WI38 (cell line): ENCODE results near the gene MYRF.
A peak's percentile ranks its signal among the peaks of the same experiment; 100 is the strongest.

Experiments
- H3K4me3 ChIP-seq: 2 replicates; pipeline ENCODE4 v1.5.1; 2011; ENCODE audit warnings: low read depth, mild to moderate bottlenecking, control low read depth, low read length
- TF ChIP-seq, protein P1 (sequence below): IDR thresholded peaks from 2 replicates; pipeline ENCODE4 v1.5.1; 2012; ENCODE audit warnings: low read depth, mild to moderate bottlenecking, control low read depth, low read length

The MYRF gene

DNA sequence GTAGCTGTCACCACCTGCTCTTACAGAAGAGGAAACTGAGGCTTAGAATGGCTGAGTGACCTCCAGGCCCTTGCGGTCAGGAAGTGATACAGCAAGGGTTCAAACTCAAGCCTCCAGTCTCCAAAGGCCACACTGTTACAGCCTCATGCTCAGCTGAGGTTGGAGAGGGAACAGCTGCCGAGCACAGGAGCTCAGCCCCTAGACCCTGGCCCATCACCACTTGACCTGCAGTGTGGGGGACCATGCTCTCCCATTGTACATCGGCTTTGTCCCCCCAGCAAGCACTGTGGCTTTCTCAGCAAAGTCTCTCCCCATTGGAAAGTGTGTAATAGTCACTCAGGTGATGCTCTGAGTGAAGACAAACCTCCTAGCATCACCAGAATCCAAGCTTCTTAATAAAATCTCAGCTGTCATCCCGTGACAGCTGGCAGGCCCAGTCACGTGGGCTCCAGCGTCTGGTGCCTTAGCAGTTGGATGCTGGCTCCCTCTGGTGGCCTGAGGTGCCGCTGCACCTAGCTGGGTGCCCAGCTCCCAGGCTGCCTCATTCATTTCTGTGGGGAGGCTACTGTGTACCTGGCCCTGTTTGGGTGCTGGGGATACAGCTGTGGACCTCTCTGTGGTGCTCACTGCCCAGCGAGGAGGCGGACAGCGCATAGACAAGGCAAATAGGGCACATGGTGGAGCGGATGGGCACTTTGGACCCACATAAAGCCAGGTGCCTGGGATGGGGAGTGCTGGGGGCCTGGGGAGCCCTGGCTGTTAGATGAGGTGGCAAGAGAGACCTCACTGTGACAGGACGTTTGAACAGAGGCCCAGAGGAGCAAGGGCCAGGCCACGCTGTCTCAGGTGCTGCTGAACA is 19.1 kb upstream of the MYRF start:
- TF ChIP-seq, protein P1, sequence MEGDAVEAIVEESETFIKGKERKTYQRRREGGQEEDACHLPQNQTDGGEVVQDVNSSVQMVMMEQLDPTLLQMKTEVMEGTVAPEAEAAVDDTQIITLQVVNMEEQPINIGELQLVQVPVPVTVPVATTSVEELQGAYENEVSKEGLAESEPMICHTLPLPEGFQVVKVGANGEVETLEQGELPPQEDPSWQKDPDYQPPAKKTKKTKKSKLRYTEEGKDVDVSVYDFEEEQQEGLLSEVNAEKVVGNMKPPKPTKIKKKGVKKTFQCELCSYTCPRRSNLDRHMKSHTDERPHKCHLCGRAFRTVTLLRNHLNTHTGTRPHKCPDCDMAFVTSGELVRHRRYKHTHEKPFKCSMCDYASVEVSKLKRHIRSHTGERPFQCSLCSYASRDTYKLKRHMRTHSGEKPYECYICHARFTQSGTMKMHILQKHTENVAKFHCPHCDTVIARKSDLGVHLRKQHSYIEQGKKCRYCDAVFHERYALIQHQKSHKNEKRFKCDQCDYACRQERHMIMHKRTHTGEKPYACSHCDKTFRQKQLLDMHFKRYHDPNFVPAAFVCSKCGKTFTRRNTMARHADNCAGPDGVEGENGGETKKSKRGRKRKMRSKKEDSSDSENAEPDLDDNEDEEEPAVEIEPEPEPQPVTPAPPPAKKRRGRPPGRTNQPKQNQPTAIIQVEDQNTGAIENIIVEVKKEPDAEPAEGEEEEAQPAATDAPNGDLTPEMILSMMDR = peak; percentile 98
- no peak overlapping the region for H3K4me3 ChIP-seq

DNA sequence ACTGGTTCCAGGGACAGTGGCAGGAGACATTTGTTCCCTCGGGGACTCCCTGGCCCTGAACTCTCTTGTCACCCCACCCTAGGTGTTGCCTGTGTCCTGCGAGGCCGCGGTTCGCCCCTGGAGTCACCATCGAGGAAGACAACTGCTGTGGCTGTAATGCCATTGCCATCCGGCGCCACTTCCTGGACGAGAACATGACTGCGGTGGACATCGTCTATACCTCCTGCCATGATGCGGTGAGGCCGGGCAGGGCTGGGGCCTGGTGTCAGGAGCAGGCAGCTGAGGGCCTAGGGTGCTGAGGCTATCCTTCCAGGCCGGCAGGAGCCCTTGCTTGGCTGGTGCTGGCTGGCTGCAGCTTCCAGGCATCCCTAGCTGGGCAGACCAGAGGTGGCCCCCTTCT is 17.7 kb upstream of the MYRF start:
- TF ChIP-seq, protein P1 = no peak
- H3K4me3 ChIP-seq = no peak overlapping the region

DNA sequence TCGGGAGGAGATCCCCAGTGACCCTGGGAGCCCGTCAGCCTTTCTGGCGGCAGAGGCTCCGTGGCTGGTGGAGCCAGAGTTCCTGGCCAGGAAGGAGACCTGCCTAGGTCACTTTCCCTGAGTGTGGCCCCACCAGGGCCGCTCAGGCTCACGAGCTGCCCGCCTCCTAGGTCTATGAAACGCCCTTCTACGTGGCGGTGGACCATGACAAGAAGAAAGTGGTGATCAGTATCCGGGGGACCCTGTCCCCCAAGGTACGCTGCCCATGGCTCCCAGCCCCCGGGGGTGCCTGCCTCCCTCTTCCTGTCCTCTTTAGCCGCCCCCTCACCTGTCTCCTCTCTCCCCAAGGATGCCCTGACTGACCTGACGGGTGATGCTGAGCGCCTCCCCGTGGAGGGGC is 17.0 kb upstream of the MYRF start:
- TF ChIP-seq, protein P1 = no peak
- H3K4me3 ChIP-seq = no peak overlapping the region

DNA sequence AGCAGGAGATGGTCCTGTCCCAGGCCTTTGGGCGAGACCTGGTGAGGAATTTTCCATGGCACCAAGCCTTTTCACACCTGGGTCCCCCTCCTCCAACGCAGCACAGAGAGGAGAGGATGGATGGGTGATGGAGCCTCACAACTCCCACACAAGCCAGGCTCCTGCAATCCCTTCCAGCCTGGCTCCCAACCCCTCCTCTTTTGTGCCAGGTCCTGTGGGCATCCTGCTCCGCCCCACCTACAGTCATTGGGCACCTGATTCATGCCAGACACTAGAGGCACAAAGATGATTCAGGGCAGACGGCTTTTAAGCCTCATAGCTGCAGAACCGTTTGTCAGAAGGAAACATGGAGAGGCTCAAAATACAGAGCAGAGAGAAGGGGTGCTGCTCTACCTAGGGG is 16.1 kb upstream of the MYRF start:
- no peak overlapping the region for H3K4me3 ChIP-seq
- TF ChIP-seq, protein P1 = no peak

DNA sequence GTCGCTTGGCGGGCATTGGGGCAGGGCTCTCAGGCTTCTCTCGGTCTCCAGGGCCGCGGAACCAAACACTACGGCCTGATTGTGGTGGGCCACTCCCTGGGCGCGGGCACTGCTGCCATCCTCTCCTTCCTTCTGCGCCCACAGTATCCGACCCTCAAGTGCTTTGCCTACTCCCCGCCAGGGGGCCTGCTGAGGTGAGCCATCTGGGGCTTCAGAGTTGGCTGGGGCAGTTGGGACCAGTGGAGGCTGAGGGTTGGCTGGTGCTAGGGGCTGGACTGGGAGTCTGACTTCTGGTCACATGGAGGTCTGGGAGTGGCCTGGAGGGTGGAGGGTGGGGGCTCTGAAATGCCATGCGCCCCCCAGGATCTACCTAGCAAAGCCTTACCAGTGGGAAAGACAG is 15.3 kb upstream of the MYRF start:
- TF ChIP-seq, protein P1 = no peak

DNA sequence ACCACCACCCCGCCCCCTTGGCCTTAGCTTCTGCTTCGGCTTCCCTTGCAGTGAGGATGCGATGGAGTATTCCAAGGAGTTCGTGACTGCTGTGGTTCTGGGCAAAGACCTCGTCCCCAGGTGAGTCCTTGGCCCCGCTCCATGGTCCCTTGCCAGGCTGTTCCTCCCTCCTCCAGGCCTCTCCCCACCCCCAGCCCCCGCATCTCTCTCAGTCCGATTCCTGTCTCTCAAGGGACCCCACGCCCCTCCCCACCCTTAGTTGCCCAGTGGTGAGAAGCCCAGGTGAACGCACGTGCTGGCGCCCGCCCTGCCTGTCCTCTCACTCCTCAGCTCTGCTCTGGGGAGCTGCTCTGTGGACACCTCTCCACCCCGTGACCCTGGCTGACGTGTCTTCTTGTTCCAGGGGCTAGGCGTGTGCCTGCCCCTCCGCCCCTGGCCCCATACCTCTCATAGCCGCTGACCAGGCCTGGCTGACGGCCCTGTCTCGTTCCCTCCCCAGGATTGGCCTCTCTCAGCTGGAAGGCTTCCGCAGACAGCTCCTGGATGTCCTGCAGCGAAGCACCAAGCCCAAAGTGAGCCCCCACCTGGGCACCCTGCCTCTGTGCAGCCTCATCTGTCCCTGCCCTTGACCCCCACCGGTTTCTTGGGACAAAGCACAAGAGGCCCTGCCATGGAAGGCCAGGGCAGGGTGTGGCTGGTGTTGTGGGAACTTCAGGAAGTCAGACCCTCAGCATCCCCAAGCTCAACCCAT is 14.6 kb upstream of the MYRF start:
- H3K4me3 ChIP-seq = no peak overlapping the region
- TF ChIP-seq, protein P1 = no peak

More for the DNA sequence above, 15.3 kb upstream of the MYRF start:
- no peak overlapping the region for H3K4me3 ChIP-seq

DNA sequence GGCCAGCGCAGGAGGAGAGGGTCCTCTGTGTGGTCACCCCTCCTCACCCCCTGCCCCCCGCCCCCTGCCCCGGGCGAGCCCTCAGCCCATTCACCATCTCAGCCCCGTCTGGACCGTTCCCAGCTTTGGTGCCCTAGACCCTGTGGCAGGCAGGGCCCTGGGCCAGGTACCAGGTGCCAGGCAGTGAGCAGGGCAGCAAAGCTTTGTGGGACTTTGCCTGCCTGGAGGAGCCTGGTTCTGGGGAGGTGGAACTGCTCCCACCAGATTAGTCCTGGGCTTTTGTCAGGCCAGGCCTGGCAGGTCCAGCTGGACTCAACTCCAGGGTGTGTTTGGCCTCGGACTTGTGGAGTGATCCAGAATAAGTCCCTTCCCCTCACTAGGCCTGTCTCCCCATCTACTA is 13.7 kb upstream of the MYRF start:
- H3K4me3 ChIP-seq = no peak overlapping the region
- TF ChIP-seq, protein P1 = no peak
